Measurements from ENCODE around the gene PPP3CA.

The PPP3CA gene

DNA sequence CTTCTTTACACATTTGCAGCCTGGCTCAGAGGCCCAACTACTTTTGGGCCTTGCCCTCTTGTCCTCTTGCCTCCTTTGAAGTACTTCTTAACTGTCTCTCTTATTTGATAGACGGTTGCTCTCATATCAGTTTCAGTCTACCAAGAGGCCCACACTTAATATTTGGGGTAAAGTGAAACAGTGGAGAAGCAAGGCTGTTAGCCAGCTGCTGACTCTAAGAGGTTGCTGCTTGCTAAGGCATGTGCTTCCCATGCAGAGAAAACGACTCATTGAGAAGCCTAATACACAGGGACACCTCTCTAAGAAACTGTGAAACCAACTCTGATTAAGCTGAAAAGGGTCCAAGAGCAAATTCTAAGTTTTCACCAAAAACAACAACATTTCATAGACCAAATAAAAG lies 94.6 kb downstream of the PPP3CA start:
- Histone ChIP-seq H3K4me2 (ENCODE audit: low read length) (no peak overlapping the region), H3K9ac (no peak overlapping the region), H2AFZ (no peak overlapping the region), H3K4me3 (ENCODE audit: low read depth, low read length) (no peak overlapping the region), H3K9me3 (ENCODE audit: control insufficient read depth, low read length) (no peaks in the 10 kb centered on the region), H3K27me3 (ENCODE audit: control insufficient read depth, insufficient read depth, low read length) (no peaks in the 10 kb centered on the region), H3K36me3 (ENCODE audit: control insufficient read depth, insufficient read depth, low read length) (no peaks in the 10 kb centered on the region), H3K79me2 (no peaks in the 10 kb centered on the region), H3K4me1 (no peaks in the 10 kb centered on the region), H3K27ac (no peak overlapping the region)
- TF ChIP-seq, protein P1, sequence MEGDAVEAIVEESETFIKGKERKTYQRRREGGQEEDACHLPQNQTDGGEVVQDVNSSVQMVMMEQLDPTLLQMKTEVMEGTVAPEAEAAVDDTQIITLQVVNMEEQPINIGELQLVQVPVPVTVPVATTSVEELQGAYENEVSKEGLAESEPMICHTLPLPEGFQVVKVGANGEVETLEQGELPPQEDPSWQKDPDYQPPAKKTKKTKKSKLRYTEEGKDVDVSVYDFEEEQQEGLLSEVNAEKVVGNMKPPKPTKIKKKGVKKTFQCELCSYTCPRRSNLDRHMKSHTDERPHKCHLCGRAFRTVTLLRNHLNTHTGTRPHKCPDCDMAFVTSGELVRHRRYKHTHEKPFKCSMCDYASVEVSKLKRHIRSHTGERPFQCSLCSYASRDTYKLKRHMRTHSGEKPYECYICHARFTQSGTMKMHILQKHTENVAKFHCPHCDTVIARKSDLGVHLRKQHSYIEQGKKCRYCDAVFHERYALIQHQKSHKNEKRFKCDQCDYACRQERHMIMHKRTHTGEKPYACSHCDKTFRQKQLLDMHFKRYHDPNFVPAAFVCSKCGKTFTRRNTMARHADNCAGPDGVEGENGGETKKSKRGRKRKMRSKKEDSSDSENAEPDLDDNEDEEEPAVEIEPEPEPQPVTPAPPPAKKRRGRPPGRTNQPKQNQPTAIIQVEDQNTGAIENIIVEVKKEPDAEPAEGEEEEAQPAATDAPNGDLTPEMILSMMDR (IDR thresholded peaks at IDR 0.05): no peak

GRCh38 chr4:101251261-101251660 lies 96.1 kb downstream of the PPP3CA start:
- Histone ChIP-seq H3K27ac (no peak overlapping the region), H3K79me2 (no peaks in the 10 kb centered on the region), H2AFZ (no peak overlapping the region), H3K4me1 (no peaks in the 10 kb centered on the region), H3K4me2 (ENCODE audit: low read length) (no peak overlapping the region), H3K27me3 (ENCODE audit: control insufficient read depth, insufficient read depth, low read length) (no peaks in the 10 kb centered on the region), H3K9me3 (ENCODE audit: control insufficient read depth, low read length) (no peaks in the 10 kb centered on the region), H3K9ac (no peak overlapping the region), H3K36me3 (ENCODE audit: control insufficient read depth, insufficient read depth, low read length) (no peaks in the 10 kb centered on the region), H3K4me3 (ENCODE audit: low read depth, low read length) (no peak overlapping the region)
- TF ChIP-seq, protein P1 (IDR thresholded peaks at IDR 0.05): no peak

DNA sequence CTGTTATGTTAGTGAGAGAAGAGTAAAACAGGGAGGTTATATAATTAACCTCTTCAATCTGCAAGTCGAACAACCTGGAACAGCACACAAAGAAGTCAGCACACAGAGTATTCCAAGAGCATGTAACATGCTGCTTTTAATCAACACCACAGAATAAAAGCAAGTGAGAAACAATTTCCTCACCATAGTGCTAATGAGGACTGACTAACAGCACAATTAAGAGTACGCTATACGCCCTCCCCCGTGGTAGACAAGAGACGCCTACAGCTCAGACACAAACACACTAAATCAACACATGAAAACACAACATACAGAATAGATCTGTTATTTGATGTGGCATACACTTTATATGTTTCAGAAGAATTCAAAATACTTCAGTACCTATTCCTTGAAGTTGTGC lies 103.0 kb downstream of the PPP3CA start:
- Histone ChIP-seq H3K4me2 (ENCODE audit: low read length) (no peak overlapping the region), H3K9ac (no peak overlapping the region), H3K9me3 (ENCODE audit: control insufficient read depth, low read length) (no peaks in the 10 kb centered on the region), H3K27me3 (ENCODE audit: control insufficient read depth, insufficient read depth, low read length) (no peaks in the 10 kb centered on the region), H3K27ac (no peak overlapping the region), H2AFZ (no peak overlapping the region), H3K79me2 (no peaks in the 10 kb centered on the region), H3K4me3 (ENCODE audit: low read depth, low read length) (no peak overlapping the region), H3K36me3 (ENCODE audit: control insufficient read depth, insufficient read depth, low read length) (no peaks in the 10 kb centered on the region), H3K4me1 (no peaks in the 10 kb centered on the region)
- TF ChIP-seq, protein P1 (IDR thresholded peaks at IDR 0.05): no peak

DNA sequence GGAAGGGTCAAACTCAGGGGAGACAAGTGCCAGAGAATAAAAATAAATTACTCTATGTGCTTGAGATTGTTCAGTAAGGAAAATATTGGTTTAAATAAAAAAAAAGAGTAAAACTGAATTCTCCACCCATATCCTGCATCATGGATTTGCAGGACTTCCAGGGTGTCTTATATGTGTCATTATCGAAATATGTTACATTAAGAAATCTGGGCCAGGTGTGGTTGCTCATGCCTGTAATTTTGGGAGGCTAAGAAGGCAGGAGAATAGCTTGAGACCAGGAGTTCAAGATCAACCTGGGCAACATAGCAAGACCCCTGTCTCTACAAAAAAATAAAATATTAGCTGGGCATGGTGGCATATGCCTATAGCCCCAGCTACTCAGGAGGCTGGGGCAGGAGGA lies 104.9 kb downstream of the PPP3CA start:
- TF ChIP-seq, protein P1 (IDR thresholded peaks at IDR 0.05): no peak
- Histone ChIP-seq H3K27ac (no peak overlapping the region), H3K4me2 (ENCODE audit: low read length) (no peak overlapping the region), H3K27me3 (ENCODE audit: control insufficient read depth, insufficient read depth, low read length) (no peaks in the 10 kb centered on the region), H3K4me3 (ENCODE audit: low read depth, low read length) (no peak overlapping the region), H3K9ac (no peak overlapping the region), H3K79me2 (peaks cover 2% of the 10 kb centered on the region), H3K9me3 (ENCODE audit: control insufficient read depth, low read length) (no peaks in the 10 kb centered on the region), H3K36me3 (ENCODE audit: control insufficient read depth, insufficient read depth, low read length) (no peaks in the 10 kb centered on the region), H2AFZ (no peak overlapping the region), H3K4me1 (no peaks in the 10 kb centered on the region)

DNA sequence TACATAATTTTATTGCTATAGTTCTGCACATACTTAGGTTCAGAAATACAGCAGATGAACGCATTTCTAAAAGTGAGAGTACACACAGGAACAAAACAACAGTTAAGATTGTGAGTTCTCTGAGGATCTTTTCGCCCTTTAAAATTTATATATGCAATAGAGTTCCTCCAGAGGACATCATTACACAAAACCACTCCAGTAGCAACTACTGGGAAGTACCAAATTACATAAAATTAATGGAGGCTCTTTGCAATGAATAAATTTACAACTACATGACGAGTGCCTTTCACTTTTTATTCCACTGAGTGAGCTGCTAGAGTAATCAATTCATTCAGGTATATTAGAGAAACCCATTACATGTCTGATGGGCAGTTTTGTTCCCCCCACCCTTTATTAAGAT lies 107.2 kb downstream of the PPP3CA start:
- Histone ChIP-seq H3K79me2 (peaks cover 2% of the 10 kb centered on the region), H3K27me3 (ENCODE audit: control insufficient read depth, insufficient read depth, low read length) (no peaks in the 10 kb centered on the region), H3K27ac (no peak overlapping the region), H3K4me1 (no peaks in the 10 kb centered on the region), H3K9me3 (ENCODE audit: control insufficient read depth, low read length) (no peaks in the 10 kb centered on the region), H3K9ac (no peak overlapping the region), H2AFZ (no peak overlapping the region), H3K36me3 (ENCODE audit: control insufficient read depth, insufficient read depth, low read length) (no peaks in the 10 kb centered on the region), H3K4me3 (ENCODE audit: low read depth, low read length) (no peak overlapping the region), H3K4me2 (ENCODE audit: low read length) (no peak overlapping the region)
- TF ChIP-seq, protein P1 (IDR thresholded peaks at IDR 0.05): no peak
